ENCODE data around the gene AP4M1. TPM values are rescaled to one million over a fixed set of nuclear protein-coding genes. Genes with fewer than 3 reads are reported as not detected.

The AP4M1 gene
- total and polyA plus RNA-seq, 9 of the 15 experiments (the other 6 are each of a cell fraction or from before 2014, with no cell fraction given), result 1.3 to 30.9 (median 14.1) TPM

- no peak for TF ChIP-seq HSF4 (CRISPR knock-in tag; IDR thresholded peaks at IDR 0.05; ENCODE audit: borderline replicate concordance)
- TF ChIP-seq ZBTB33 (CRISPR knock-in tag; IDR thresholded peaks at IDR 0.05), result peak; percentile 61; the same call in 1 of the 2 replicates
- TF ChIP-seq LCOR (CRISPR knock-in tag; IDR thresholded peaks at IDR 0.05), result peak; percentile 94; the same call in 1 of the 2 replicates
- peak; percentile 95 for TF ChIP-seq ZZZ3 (IDR thresholded peaks at IDR 0.05)
- TF ChIP-seq, protein P1, sequence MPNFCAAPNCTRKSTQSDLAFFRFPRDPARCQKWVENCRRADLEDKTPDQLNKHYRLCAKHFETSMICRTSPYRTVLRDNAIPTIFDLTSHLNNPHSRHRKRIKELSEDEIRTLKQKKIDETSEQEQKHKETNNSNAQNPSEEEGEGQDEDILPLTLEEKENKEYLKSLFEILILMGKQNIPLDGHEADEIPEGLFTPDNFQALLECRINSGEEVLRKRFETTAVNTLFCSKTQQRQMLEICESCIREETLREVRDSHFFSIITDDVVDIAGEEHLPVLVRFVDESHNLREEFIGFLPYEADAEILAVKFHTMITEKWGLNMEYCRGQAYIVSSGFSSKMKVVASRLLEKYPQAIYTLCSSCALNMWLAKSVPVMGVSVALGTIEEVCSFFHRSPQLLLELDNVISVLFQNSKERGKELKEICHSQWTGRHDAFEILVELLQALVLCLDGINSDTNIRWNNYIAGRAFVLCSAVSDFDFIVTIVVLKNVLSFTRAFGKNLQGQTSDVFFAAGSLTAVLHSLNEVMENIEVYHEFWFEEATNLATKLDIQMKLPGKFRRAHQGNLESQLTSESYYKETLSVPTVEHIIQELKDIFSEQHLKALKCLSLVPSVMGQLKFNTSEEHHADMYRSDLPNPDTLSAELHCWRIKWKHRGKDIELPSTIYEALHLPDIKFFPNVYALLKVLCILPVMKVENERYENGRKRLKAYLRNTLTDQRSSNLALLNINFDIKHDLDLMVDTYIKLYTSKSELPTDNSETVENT (CRISPR knock-in tag; IDR thresholded peaks at IDR 0.05), result peak; percentile 35; the same call in 1 of the 2 replicates
- TF ChIP-seq JUNB (CRISPR knock-in tag; conservative IDR thresholded peaks at IDR 0.05), result no peak
- no peak for TF ChIP-seq PRPF4 (IDR thresholded peaks at IDR 0.05; ENCODE audit: insufficient read depth, low read depth, low read length, poor library complexity, severe bottlenecking)
- no peak for TF ChIP-seq ZNF507 (tag; conservative IDR thresholded peaks at IDR 0.05)
- TF ChIP-seq, protein P2, sequence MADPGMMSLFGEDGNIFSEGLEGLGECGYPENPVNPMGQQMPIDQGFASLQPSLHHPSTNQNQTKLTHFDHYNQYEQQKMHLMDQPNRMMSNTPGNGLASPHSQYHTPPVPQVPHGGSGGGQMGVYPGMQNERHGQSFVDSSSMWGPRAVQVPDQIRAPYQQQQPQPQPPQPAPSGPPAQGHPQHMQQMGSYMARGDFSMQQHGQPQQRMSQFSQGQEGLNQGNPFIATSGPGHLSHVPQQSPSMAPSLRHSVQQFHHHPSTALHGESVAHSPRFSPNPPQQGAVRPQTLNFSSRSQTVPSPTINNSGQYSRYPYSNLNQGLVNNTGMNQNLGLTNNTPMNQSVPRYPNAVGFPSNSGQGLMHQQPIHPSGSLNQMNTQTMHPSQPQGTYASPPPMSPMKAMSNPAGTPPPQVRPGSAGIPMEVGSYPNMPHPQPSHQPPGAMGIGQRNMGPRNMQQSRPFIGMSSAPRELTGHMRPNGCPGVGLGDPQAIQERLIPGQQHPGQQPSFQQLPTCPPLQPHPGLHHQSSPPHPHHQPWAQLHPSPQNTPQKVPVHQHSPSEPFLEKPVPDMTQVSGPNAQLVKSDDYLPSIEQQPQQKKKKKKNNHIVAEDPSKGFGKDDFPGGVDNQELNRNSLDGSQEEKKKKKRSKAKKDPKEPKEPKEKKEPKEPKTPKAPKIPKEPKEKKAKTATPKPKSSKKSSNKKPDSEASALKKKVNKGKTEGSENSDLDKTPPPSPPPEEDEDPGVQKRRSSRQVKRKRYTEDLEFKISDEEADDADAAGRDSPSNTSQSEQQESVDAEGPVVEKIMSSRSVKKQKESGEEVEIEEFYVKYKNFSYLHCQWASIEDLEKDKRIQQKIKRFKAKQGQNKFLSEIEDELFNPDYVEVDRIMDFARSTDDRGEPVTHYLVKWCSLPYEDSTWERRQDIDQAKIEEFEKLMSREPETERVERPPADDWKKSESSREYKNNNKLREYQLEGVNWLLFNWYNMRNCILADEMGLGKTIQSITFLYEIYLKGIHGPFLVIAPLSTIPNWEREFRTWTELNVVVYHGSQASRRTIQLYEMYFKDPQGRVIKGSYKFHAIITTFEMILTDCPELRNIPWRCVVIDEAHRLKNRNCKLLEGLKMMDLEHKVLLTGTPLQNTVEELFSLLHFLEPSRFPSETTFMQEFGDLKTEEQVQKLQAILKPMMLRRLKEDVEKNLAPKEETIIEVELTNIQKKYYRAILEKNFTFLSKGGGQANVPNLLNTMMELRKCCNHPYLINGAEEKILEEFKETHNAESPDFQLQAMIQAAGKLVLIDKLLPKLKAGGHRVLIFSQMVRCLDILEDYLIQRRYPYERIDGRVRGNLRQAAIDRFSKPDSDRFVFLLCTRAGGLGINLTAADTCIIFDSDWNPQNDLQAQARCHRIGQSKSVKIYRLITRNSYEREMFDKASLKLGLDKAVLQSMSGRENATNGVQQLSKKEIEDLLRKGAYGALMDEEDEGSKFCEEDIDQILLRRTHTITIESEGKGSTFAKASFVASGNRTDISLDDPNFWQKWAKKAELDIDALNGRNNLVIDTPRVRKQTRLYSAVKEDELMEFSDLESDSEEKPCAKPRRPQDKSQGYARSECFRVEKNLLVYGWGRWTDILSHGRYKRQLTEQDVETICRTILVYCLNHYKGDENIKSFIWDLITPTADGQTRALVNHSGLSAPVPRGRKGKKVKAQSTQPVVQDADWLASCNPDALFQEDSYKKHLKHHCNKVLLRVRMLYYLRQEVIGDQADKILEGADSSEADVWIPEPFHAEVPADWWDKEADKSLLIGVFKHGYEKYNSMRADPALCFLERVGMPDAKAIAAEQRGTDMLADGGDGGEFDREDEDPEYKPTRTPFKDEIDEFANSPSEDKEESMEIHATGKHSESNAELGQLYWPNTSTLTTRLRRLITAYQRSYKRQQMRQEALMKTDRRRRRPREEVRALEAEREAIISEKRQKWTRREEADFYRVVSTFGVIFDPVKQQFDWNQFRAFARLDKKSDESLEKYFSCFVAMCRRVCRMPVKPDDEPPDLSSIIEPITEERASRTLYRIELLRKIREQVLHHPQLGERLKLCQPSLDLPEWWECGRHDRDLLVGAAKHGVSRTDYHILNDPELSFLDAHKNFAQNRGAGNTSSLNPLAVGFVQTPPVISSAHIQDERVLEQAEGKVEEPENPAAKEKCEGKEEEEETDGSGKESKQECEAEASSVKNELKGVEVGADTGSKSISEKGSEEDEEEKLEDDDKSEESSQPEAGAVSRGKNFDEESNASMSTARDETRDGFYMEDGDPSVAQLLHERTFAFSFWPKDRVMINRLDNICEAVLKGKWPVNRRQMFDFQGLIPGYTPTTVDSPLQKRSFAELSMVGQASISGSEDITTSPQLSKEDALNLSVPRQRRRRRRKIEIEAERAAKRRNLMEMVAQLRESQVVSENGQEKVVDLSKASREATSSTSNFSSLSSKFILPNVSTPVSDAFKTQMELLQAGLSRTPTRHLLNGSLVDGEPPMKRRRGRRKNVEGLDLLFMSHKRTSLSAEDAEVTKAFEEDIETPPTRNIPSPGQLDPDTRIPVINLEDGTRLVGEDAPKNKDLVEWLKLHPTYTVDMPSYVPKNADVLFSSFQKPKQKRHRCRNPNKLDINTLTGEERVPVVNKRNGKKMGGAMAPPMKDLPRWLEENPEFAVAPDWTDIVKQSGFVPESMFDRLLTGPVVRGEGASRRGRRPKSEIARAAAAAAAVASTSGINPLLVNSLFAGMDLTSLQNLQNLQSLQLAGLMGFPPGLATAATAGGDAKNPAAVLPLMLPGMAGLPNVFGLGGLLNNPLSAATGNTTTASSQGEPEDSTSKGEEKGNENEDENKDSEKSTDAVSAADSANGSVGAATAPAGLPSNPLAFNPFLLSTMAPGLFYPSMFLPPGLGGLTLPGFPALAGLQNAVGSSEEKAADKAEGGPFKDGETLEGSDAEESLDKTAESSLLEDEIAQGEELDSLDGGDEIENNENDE (IDR thresholded peaks at IDR 0.05; ENCODE audit: low read depth, low read length), result no peak
- TF ChIP-seq MBD2 (IDR thresholded peaks at IDR 0.05; ENCODE audit: borderline replicate concordance, low read depth), result peak; percentile 90
- no peak for TF ChIP-seq BMI1 (IDR thresholded peaks at IDR 0.05; ENCODE audit: low read length)
Measured at GRCh38 chr7:100101016-100101862, at the start of gene AP4M1, which contains the start of gene MCM7 (continued).

Measured in K562 (cell line).